Uterus (tissue), 4 donors: Measurements from ENCODE around the gene ZBTB20. TPM values are rescaled to one million over a fixed set of nuclear protein-coding genes. Genes with fewer than 3 reads are reported as not detected.

ENCODE experiments used
- DNase-seq, 2 donors: peaks; one replicate each; pipeline ENCODE4 v3.0.0-alpha.2; 2019 to 2020
- H3K27ac ChIP-seq, 2 donors: fragments of 200-600 bp; sonication (generic); 1 replicate in 1 of 2; 2 replicates in 1 of 2; pipeline ENCODE4 v1.5.1; 2016 to 2018
- H3K27me3 ChIP-seq, 2 donors: fragments of 200-600 bp; sonication (generic); one replicate each; pipeline ENCODE4 v1.5.1; 2018 to 2019; ENCODE audit warnings: control low read depth in 1 of 2
- H3K36me3 ChIP-seq, 2 donors: fragments of 200-600 bp; sonication (generic); one replicate each; pipeline ENCODE4 v1.5.1; 2019; ENCODE audit warnings: control low read depth in 1 of 2
- H3K4me1 ChIP-seq, 2 donors: fragments of 200-600 bp; sonication (generic); one replicate each; pipeline ENCODE4 v1.5.1; 2018 to 2019; ENCODE audit warnings: control low read depth in 1 of 2
- H3K4me3 ChIP-seq, 2 donors: fragments of 200-600 bp; sonication (generic); 1 replicate in 1 of 2; 2 replicates in 1 of 2; pipeline ENCODE4 v1.5.1; 2018 to 2019; ENCODE audit warnings: mild to moderate bottlenecking in 1 of 2
- H3K9me3 ChIP-seq, 2 donors: fragments of 200-600 bp; sonication (generic); one replicate each; pipeline ENCODE4 v1.5.1; 2019; ENCODE audit warnings: control low read depth in 1 of 2
- POLR2A ChIP-seq, 2 donors: fragments of 450-650 bp; IDR thresholded peaks; one replicate each; pipeline ENCODE4 v1.6.1; 2016; ENCODE audit warnings: antibody characterized with exemption in 2 of 2, mild to moderate bottlenecking in 1 of 2, moderate library complexity in 1 of 2
- intact Hi-C: fragments of 100-400 bp; cut with DNase I; formaldehyde crosslinking; loops from one replicate; pipeline ENCODE4 v1.15.1; 2023; ENCODE audit warnings: low total_unique reads
- total RNA-seq, 4 donors: library from RNA; depleted of rRNA in 3 of 4; stranded (reverse); fragments of >200 nt in 3 of 4; gene quantifications; one replicate each; pipeline versions ENCODE4 v1.1.0 to v1.2.4, GENCODE V29; 2014 to 2023
- TF ChIP-seq, protein P1 (sequence below), 4 experiments: fragments of 200-600 bp in 2 of 4; fragments of 450-650 bp in 2 of 4; sonication (generic) in 2 of 4; IDR thresholded peaks; one replicate each; pipeline ENCODE4 v1.5.1; 2016 to 2019; ENCODE audit warnings: antibody characterized with exemption in 4 of 4, mild to moderate bottlenecking in 2 of 4, moderate library complexity in 1 of 4
- donor health status: DM: yes; HTN: yes; CAD: no.

ZBTB20 gene
- total RNA-seq, 4 donors from 2014 or later: 35.6 to 157 (median 85.1) TPM

DNA sequence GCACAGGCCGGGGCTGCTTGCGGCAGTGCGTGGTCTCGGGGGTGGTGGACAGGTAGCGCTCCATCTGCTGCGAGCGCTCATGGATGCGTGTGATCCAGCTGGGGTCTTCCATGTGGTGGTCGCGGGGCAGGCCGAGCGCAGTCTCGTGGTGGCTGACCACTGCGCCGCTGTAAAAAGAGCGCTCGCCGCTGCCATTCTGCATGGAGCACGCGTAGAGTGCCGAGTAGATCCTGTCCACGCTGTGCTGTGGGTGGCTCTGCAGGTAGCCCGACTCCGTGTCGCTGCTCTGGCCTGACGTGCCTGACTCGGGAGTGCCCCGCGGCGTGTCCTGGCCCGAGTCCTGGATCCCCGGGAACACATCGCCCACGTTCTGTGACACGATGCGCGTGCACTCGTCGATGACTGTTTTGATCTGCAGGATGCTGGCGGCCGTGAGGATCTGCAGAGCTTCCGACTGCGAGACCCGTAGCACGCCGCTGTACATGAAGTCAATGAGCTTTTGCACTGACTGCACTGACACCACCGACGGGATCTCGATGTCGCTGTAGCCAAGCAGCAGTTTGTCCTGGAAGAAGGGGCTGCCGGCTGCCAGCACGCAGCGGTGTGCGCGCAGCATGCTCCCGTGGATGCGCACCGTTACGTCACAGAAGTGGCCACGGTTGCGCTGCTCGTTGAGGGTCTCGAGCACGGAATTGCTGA, 795.8 kb downstream of the ZBTB20 start:
- H3K4me1 ChIP-seq: no peaks in the 10 kb centered on the region
- H3K9me3 ChIP-seq: no peaks in the 10 kb centered on the region
- H3K27ac ChIP-seq: no peak overlapping the region
- H3K27me3 ChIP-seq: no peaks in the 10 kb centered on the region
- intact Hi-C loops: no loop called here
- no peak overlapping the region for H3K4me3 ChIP-seq
- no peak for DNase-seq
- no peaks in the 10 kb centered on the region for H3K36me3 ChIP-seq
- TF ChIP-seq POLR2A (IDR thresholded peaks at IDR 0.05): no peak
- TF ChIP-seq, protein P1, sequence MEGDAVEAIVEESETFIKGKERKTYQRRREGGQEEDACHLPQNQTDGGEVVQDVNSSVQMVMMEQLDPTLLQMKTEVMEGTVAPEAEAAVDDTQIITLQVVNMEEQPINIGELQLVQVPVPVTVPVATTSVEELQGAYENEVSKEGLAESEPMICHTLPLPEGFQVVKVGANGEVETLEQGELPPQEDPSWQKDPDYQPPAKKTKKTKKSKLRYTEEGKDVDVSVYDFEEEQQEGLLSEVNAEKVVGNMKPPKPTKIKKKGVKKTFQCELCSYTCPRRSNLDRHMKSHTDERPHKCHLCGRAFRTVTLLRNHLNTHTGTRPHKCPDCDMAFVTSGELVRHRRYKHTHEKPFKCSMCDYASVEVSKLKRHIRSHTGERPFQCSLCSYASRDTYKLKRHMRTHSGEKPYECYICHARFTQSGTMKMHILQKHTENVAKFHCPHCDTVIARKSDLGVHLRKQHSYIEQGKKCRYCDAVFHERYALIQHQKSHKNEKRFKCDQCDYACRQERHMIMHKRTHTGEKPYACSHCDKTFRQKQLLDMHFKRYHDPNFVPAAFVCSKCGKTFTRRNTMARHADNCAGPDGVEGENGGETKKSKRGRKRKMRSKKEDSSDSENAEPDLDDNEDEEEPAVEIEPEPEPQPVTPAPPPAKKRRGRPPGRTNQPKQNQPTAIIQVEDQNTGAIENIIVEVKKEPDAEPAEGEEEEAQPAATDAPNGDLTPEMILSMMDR (IDR thresholded peaks at IDR 0.05): no peak

GRCh38 chr3:114350690-114351089, 796.4 kb downstream of the ZBTB20 start:
- Histone ChIP-seq H3K27ac (no peak overlapping the region), H3K36me3 (no peaks in the 10 kb centered on the region), H3K4me1 (no peaks in the 10 kb centered on the region), H3K27me3 (no peaks in the 10 kb centered on the region), H3K9me3 (no peaks in the 10 kb centered on the region), H3K4me3 (no peak overlapping the region)
- intact Hi-C loops: no loop called here
- TF ChIP-seq, protein P1 (IDR thresholded peaks at IDR 0.05): no peak
- no peak for TF ChIP-seq POLR2A (IDR thresholded peaks at IDR 0.05)
- DNase-seq: no peak

GRCh38 chr3:114350271-114350670, 796.8 kb downstream of the ZBTB20 start:
- intact Hi-C loops: no loop called here
- Histone ChIP-seq H3K9me3 (no peaks in the 10 kb centered on the region), H3K27me3 (no peaks in the 10 kb centered on the region), H3K4me1 (no peaks in the 10 kb centered on the region), H3K27ac (no peak overlapping the region), H3K4me3 (no peak overlapping the region), H3K36me3 (no peaks in the 10 kb centered on the region)
- TF ChIP-seq, protein P1 (IDR thresholded peaks at IDR 0.05): no peak
- no peak for TF ChIP-seq POLR2A (IDR thresholded peaks at IDR 0.05)
- DNase-seq: no peak

- no peaks in the 10 kb centered on the region for H3K9me3 ChIP-seq
- H3K4me1 ChIP-seq: no peaks in the 10 kb centered on the region
- H3K27me3 ChIP-seq: no peaks in the 10 kb centered on the region
- H3K4me3 ChIP-seq: no peak overlapping the region
- H3K27ac ChIP-seq: no peak overlapping the region
- no peaks in the 10 kb centered on the region for H3K36me3 ChIP-seq
- DNase-seq: no peak
- TF ChIP-seq, protein P1 (IDR thresholded peaks at IDR 0.05): no peak
- TF ChIP-seq POLR2A (IDR thresholded peaks at IDR 0.05): no peak
- intact Hi-C loops: no loop called here
Measured at GRCh38 chr3:114344492-114344891, 802.6 kb downstream of the ZBTB20 start.

GRCh38 chr3:114338651-114339357, 808.3 kb downstream of the ZBTB20 start:
- no peak overlapping the region for H3K27ac ChIP-seq
- no peaks in the 10 kb centered on the region for H3K4me1 ChIP-seq
- no peak for DNase-seq
- H3K36me3 ChIP-seq: no peaks in the 10 kb centered on the region
- H3K4me3 ChIP-seq: no peak overlapping the region
- TF ChIP-seq, protein P1 (IDR thresholded peaks at IDR 0.05): no peak
- TF ChIP-seq POLR2A (IDR thresholded peaks at IDR 0.05): no peak
- no peaks in the 10 kb centered on the region for H3K27me3 ChIP-seq
- intact Hi-C loops: no loop called here
- H3K9me3 ChIP-seq: no peaks in the 10 kb centered on the region
